Measurements from ENCODE around the gene TWF2.

TWF2 gene

GRCh38 chr3:52182196-52182595 lies 56.8 kb downstream of the TWF2 start:
- Histone ChIP-seq H3K36me3 (ENCODE audit: insufficient read depth, low read length) (no peaks in the 10 kb centered on the region), H3K4me2 (ENCODE audit: low read length) (no peak overlapping the region), H3K4me1 (ENCODE audit: insufficient read depth, low read length, severe bottlenecking) (no peaks in the 10 kb centered on the region), H4K20me1 (ENCODE audit: insufficient read depth, low read length) (no peaks in the 10 kb centered on the region), H2AFZ (ENCODE audit: low read length) (no peak overlapping the region), H3K9ac (ENCODE audit: low read length) (no peak overlapping the region), H3K9me2 (ENCODE audit: low read depth, low read length) (no peaks in the 10 kb centered on the region), H3K79me2 (ENCODE audit: insufficient read depth, low read length) (no peaks in the 10 kb centered on the region), H3K9me3 (ENCODE audit: low read length) (no peaks in the 10 kb centered on the region), H3K27me3 (ENCODE audit: insufficient read depth, low read length) (no peaks in the 10 kb centered on the region), H3K4me3 (ENCODE audit: low read depth, low read length, poor library complexity, severe bottlenecking) (no peak overlapping the region), H3F3A (ENCODE audit: insufficient read depth, low read length) (no peaks in the 10 kb centered on the region), H3K27ac (ENCODE audit: low read depth, low read length, poor library complexity, severe bottlenecking) (no peak overlapping the region)
- TF ChIP-seq EZH2 (IDR thresholded peaks at IDR 0.05; ENCODE audit: borderline replicate concordance, low read length) = no peak
- TF ChIP-seq, protein P1, sequence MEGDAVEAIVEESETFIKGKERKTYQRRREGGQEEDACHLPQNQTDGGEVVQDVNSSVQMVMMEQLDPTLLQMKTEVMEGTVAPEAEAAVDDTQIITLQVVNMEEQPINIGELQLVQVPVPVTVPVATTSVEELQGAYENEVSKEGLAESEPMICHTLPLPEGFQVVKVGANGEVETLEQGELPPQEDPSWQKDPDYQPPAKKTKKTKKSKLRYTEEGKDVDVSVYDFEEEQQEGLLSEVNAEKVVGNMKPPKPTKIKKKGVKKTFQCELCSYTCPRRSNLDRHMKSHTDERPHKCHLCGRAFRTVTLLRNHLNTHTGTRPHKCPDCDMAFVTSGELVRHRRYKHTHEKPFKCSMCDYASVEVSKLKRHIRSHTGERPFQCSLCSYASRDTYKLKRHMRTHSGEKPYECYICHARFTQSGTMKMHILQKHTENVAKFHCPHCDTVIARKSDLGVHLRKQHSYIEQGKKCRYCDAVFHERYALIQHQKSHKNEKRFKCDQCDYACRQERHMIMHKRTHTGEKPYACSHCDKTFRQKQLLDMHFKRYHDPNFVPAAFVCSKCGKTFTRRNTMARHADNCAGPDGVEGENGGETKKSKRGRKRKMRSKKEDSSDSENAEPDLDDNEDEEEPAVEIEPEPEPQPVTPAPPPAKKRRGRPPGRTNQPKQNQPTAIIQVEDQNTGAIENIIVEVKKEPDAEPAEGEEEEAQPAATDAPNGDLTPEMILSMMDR (IDR thresholded peaks at IDR 0.05; ENCODE audit: low read length) = no peak

DNA sequence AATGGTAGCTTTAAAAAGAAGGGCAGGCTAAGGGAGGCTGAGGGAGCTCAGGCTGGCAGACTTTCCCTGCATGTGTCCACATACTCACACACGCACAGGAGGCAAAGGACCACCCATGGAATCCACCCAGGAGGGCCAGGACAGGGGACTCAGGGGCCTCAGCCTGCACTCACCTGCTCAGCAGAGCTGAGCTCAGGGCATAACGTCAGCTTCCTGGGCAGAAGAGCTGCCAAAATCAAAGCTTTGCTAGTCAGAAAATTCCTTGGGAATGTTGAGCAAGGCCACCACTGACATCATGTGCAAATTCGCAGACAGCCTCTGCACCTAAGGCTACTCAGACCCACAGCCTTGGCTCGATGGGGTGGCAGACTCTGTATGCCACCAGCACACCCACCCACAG lies 57.4 kb downstream of the TWF2 start:
- no peaks in the 10 kb centered on the region for H3F3A ChIP-seq (ENCODE audit: insufficient read depth, low read length)
- H3K79me2 ChIP-seq (ENCODE audit: insufficient read depth, low read length) = no peaks in the 10 kb centered on the region
- H3K4me2 ChIP-seq (ENCODE audit: low read length) = no peak overlapping the region
- H2AFZ ChIP-seq (ENCODE audit: low read length) = no peak overlapping the region
- no peaks in the 10 kb centered on the region for H3K4me1 ChIP-seq (ENCODE audit: insufficient read depth, low read length, severe bottlenecking)
- H4K20me1 ChIP-seq (ENCODE audit: insufficient read depth, low read length) = no peaks in the 10 kb centered on the region
- H3K27ac ChIP-seq (ENCODE audit: low read depth, low read length, poor library complexity, severe bottlenecking) = no peak overlapping the region
- no peaks in the 10 kb centered on the region for H3K9me2 ChIP-seq (ENCODE audit: low read depth, low read length)
- no peaks in the 10 kb centered on the region for H3K36me3 ChIP-seq (ENCODE audit: insufficient read depth, low read length)
- no peaks in the 10 kb centered on the region for H3K27me3 ChIP-seq (ENCODE audit: insufficient read depth, low read length)
- no peak overlapping the region for H3K4me3 ChIP-seq (ENCODE audit: low read depth, low read length, poor library complexity, severe bottlenecking)
- no peaks in the 10 kb centered on the region for H3K9me3 ChIP-seq (ENCODE audit: low read length)
- no peak overlapping the region for H3K9ac ChIP-seq (ENCODE audit: low read length)
- TF ChIP-seq, protein P1 (IDR thresholded peaks at IDR 0.05; ENCODE audit: low read length) = no peak
- TF ChIP-seq EZH2 (IDR thresholded peaks at IDR 0.05; ENCODE audit: borderline replicate concordance, low read length) = no peak

Measured in OCI-LY1 (cell line).